GM12874 (cell line): ENCODE results near the gene AP3D1.
A peak's percentile ranks its signal among the peaks of the same experiment; 100 is the strongest.

ENCODE experiments used
- CTCF ChIP-seq: IDR thresholded peaks from 2 replicates; pipeline ENCODE4 v1.5.1; 2011; ENCODE audit warnings: low read depth, mild to moderate bottlenecking, control low read depth, low read length, moderate library complexity; ENCODE audit not compliant: insufficient read depth

Gene AP3D1

GRCh38 chr19:2062389-2062729 is 89.0 kb downstream of the AP3D1 start:
- TF ChIP-seq CTCF: no peak

- TF ChIP-seq CTCF: peak; percentile 14; the same call in 1 of the 2 replicates
These were observed 89.6 kb downstream of the AP3D1 start for GRCh38 chr19:2061495-2062388.

- TF ChIP-seq CTCF: no peak
These were observed 90.4 kb downstream of the AP3D1 start for GRCh38 chr19:2060884-2061494.

GRCh38 chr19:2059422-2060201 is 91.8 kb downstream of the AP3D1 start:
- no peak for TF ChIP-seq CTCF

- no peak for TF ChIP-seq CTCF
These were observed 92.6 kb downstream of the AP3D1 start for GRCh38 chr19:2058570-2059421.

- TF ChIP-seq CTCF: no peak
These were observed 93.6 kb downstream of the AP3D1 start for GRCh38 chr19:2057484-2058469.
